Muscle of leg (tissue), 11 donors: Measurements from ENCODE around the gene TBC1D16. TPM values are rescaled to one million over a fixed set of nuclear protein-coding genes. Genes with fewer than 3 reads are reported as not detected.

ENCODE experiments used
- DNase-seq: peaks from one replicate; pipeline ENCODE4 v3.0.0; 2013
- H3K27ac ChIP-seq: one replicate; pipeline ENCODE4 v1.5.1; 2013; ENCODE audit warnings: mild to moderate bottlenecking, low read length, control low read depth
- H3K27me3 ChIP-seq: one replicate; pipeline ENCODE4 v1.6.1; 2013; ENCODE audit warnings: low read length; ENCODE audit not compliant: control insufficient read depth, insufficient read depth
- H3K36me3 ChIP-seq: one replicate; pipeline ENCODE4 v1.6.1; 2013; ENCODE audit warnings: low read length; ENCODE audit not compliant: control insufficient read depth, insufficient read depth
- H3K4me1 ChIP-seq: one replicate; pipeline ENCODE4 v1.6.1; 2013; ENCODE audit warnings: low read length; ENCODE audit not compliant: control insufficient read depth, insufficient read depth
- H3K4me3 ChIP-seq: one replicate; pipeline ENCODE4 v1.5.1; 2013; ENCODE audit warnings: low read length, control low read depth
- H3K9me3 ChIP-seq: replicated peaks from 2 replicates; pipeline ENCODE4 v1.6.1; 2013; ENCODE audit warnings: low read depth, low read length; ENCODE audit not compliant: control insufficient read depth
- WGBS: methylation state at CpG from one replicate; pipeline ENCODE4 v1.1.5; 2013; ENCODE audit warnings: missing lambda C conversion rate; ENCODE audit not compliant: insufficient coverage; 5-methylcytosine and 5-hydroxymethylcytosine counted together
- polyA plus RNA-seq, 8 donors: library from polyadenylated mRNA; unstranded; fragments of 120-200 nt; gene quantifications; one replicate each; pipeline versions ENCODE4 v1.2.1 to v1.2.3, GENCODE V29; 2013; ENCODE audit warnings: inconsistent platforms in 1 of 8, low replicate concordance in 1 of 8; ENCODE audit not compliant: insufficient read length in 8 of 8, insufficient read depth in 1 of 8
- total RNA-seq: library from RNA; stranded (reverse); fragments of 120-200 nt; gene quantifications from one replicate; pipeline ENCODE4 v1.2.4, GENCODE V29; 2013

Gene TBC1D16
- total and polyA plus RNA-seq, 9 donors = 22.6 to 43.8 (median 34.1) TPM

DNA sequence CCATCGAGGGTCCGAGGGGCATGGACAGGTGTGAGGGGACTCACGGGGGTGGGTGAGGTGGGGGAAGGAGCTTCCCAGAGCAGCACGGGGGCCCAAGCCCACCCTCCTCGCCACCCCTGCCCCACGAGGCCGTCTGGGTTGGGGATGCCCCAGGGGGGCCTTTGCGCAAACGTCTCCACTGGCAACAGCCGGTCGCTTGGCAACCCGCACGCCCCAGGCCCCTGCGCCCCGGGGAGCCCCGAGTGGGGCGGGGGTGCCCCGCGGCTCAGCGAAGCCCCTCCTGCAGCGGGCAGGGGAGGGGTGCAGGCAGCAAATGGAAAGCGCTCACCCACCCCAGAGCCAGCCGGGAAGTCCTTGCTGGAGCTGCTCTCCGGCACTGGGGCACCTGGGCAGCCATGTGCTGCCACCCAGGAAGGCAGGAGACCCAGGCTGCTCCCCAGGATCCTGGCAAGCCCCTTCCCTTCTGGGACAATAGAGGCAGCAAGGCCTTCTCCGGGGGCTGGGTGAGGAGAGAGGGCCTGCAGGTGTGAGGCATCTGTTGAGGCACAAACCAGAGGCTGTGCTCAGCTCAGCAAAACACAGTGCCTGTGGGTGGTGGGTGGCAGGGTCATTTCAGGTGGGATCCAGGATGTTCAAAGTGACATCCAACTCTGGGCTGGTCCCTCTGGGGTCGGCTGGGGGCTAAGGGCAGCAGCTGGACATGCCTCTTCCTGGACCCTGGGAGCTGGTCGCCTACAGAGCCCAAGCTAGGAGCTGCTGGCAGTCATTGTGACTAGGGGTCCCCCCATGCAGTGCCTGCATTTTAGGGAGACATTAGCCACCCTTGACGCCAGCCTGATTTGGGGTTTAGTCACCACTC lies 115.6 kb downstream of the TBC1D16 start:
- H3K27ac ChIP-seq = no peak overlapping the region
- no peaks in the 10 kb centered on the region for H3K9me3 ChIP-seq
- no peak overlapping the region for H3K4me3 ChIP-seq
- 29% methylated on average over 17 of the region's 28 CpGs for WGBS
- peaks cover 68% of the 10 kb centered on the region for H3K4me1 ChIP-seq
- no peaks in the 10 kb centered on the region for H3K36me3 ChIP-seq
- peaks cover 43% of the 10 kb centered on the region for H3K27me3 ChIP-seq
- no peak for DNase-seq

DNA sequence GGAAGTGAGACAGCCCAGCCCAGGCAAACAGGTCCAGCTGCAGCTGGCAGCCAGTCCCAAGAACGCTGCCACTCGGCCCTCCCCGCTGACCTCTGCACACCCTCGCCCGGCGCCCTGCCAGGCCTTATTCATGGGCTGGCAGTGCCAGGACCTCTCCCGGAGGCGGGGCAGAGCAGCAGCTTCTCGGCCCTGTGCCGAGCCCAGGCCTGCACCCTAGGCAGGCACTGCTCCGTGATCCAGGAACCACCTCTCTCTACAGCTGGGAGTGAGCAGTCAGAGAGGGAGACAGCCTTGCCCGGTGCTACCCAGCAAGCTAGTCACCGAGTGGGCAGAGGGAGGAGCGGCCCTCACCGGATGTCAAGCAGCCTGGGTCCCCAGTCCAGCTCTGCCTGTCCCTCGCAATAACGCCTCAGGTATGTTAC lies 116.5 kb downstream of the TBC1D16 start:
- DNase-seq = peak; percentile 85
- Histone ChIP-seq H3K4me1 (peaks cover 61% of the 10 kb centered on the region), H3K27me3 (peaks cover 43% of the 10 kb centered on the region), H3K9me3 (no peaks in the 10 kb centered on the region), H3K4me3 (no peak overlapping the region), H3K36me3 (no peaks in the 10 kb centered on the region), H3K27ac (no peak overlapping the region)
- WGBS = 41% methylated on average over 17 of the region's 17 CpGs

- H3K4me1 ChIP-seq = peaks cover 58% of the 10 kb centered on the region
- WGBS = 41% methylated on average over 8 of the region's 9 CpGs
- H3K27me3 ChIP-seq = peaks cover 43% of the 10 kb centered on the region
- no peak overlapping the region for H3K4me3 ChIP-seq
- peak overlapping the region; percentile 48 for H3K27ac ChIP-seq
- no peaks in the 10 kb centered on the region for H3K9me3 ChIP-seq
- H3K36me3 ChIP-seq = no peaks in the 10 kb centered on the region
- no peak for DNase-seq
These were observed 117.0 kb downstream of the TBC1D16 start for GRCh38 chr17:79918581-79919163.

GRCh38 chr17:79917902-79918484 lies 117.7 kb downstream of the TBC1D16 start:
- no peak overlapping the region for H3K4me3 ChIP-seq
- H3K27ac ChIP-seq = no peak overlapping the region
- DNase-seq = no peak
- no peaks in the 10 kb centered on the region for H3K9me3 ChIP-seq
- peaks cover 43% of the 10 kb centered on the region for H3K27me3 ChIP-seq
- 90% methylated on average over 8 of the region's 14 CpGs for WGBS
- H3K36me3 ChIP-seq = no peaks in the 10 kb centered on the region
- H3K4me1 ChIP-seq = peaks cover 58% of the 10 kb centered on the region

GRCh38 chr17:79916991-79917901 lies 118.4 kb downstream of the TBC1D16 start:
- DNase-seq = no peak
- H3K27me3 ChIP-seq = peaks cover 42% of the 10 kb centered on the region
- WGBS = 69% methylated on average over 7 of the region's 18 CpGs
- H3K36me3 ChIP-seq = no peaks in the 10 kb centered on the region
- no peak overlapping the region for H3K4me3 ChIP-seq
- no peak overlapping the region for H3K27ac ChIP-seq
- H3K9me3 ChIP-seq = no peaks in the 10 kb centered on the region
- H3K4me1 ChIP-seq = peaks cover 52% of the 10 kb centered on the region

GRCh38 chr17:79916506-79916905 lies 119.2 kb downstream of the TBC1D16 start:
- H3K4me3 ChIP-seq = no peak overlapping the region
- peaks cover 40% of the 10 kb centered on the region for H3K27me3 ChIP-seq
- WGBS = 82% methylated on average over 5 of the region's 6 CpGs
- no peak for DNase-seq
- no peak overlapping the region for H3K27ac ChIP-seq
- no peaks in the 10 kb centered on the region for H3K36me3 ChIP-seq
- no peaks in the 10 kb centered on the region for H3K9me3 ChIP-seq
- peaks cover 45% of the 10 kb centered on the region for H3K4me1 ChIP-seq

- Histone ChIP-seq H3K27me3 (peaks cover 38% of the 10 kb centered on the region), H3K36me3 (no peaks in the 10 kb centered on the region), H3K27ac (no peak overlapping the region), H3K9me3 (no peaks in the 10 kb centered on the region), H3K4me1 (peaks cover 39% of the 10 kb centered on the region), H3K4me3 (no peak overlapping the region)
- WGBS = 53% methylated on average over 17 of the region's 23 CpGs
- DNase-seq = no peak
These were observed 119.7 kb downstream of the TBC1D16 start for GRCh38 chr17:79915850-79916430.

GRCh38 chr17:79914813-79915740 lies 120.6 kb downstream of the TBC1D16 start:
- no peaks in the 10 kb centered on the region for H3K36me3 ChIP-seq
- peaks cover 37% of the 10 kb centered on the region for H3K27me3 ChIP-seq
- H3K9me3 ChIP-seq = no peaks in the 10 kb centered on the region
- H3K27ac ChIP-seq = no peak overlapping the region
- H3K4me1 ChIP-seq = peaks cover 30% of the 10 kb centered on the region
- no peak overlapping the region for H3K4me3 ChIP-seq
- no peak for DNase-seq
- 48% methylated on average over 19 of the region's 19 CpGs for WGBS
